Neural progenitor cell (in vitro differentiated cells): Measurements from ENCODE around the gene YARS2. TPM values are rescaled to one million over a fixed set of nuclear protein-coding genes. Genes with fewer than 3 reads are reported as not detected.

Experiments used
- DNase-seq: peaks from one replicate; pipeline ENCODE4 v3.0.0-alpha.2; 2016; ENCODE audit warnings: low spot score
- H2AFZ ChIP-seq: fragments of 200-600 bp; sonication (generic); replicated peaks from 2 replicates; pipeline ENCODE4 v1.6.1; 2016; ENCODE audit warnings: antibody characterized with exemption
- H3F3A ChIP-seq: fragments of 200-600 bp; sonication (generic); 2 replicates; pipeline ENCODE4 v1.6.1; 2016; ENCODE audit warnings: antibody characterized with exemption, low read depth
- H3K27ac ChIP-seq: fragments of 200-600 bp; sonication (generic); 2 replicates; pipeline ENCODE4 v1.5.1; 2016; ENCODE audit warnings: mild to moderate bottlenecking
- H3K27me3 ChIP-seq: fragments of 200-600 bp; sonication (generic); 2 replicates; pipeline ENCODE4 v1.6.1; 2016; ENCODE audit warnings: mild to moderate bottlenecking, moderate library complexity
- H3K36me3 ChIP-seq: fragments of 200-600 bp; sonication (generic); 2 replicates; pipeline ENCODE4 v1.5.1; 2016
- H3K4me1 ChIP-seq: fragments of 200-600 bp; sonication (generic); 2 replicates; pipeline ENCODE4 v1.6.1; 2016; ENCODE audit warnings: mixed run types
- H3K4me2 ChIP-seq: fragments of 200-600 bp; sonication (generic); 2 replicates; pipeline ENCODE4 v1.6.1; 2016
- H3K4me3 ChIP-seq: fragments of 200-600 bp; sonication (generic); 2 replicates; pipeline ENCODE4 v1.5.1; 2016
- H3K79me2 ChIP-seq: fragments of 200-600 bp; sonication (generic); 2 replicates; pipeline ENCODE4 v1.6.1; 2016; ENCODE audit warnings: low read depth
- H3K9ac ChIP-seq: fragments of 200-600 bp; sonication (generic); 2 replicates; pipeline ENCODE4 v1.6.1; 2016
- H3K9me3 ChIP-seq: fragments of 200-600 bp; sonication (generic); 2 replicates; pipeline ENCODE4 v1.5.1; 2016; ENCODE audit warnings: low read depth
- H4K20me1 ChIP-seq: fragments of 200-600 bp; sonication (generic); 2 replicates; pipeline ENCODE4 v1.6.1; 2016; ENCODE audit warnings: low read depth
- H3K27ac Mint-ChIP-seq: 3 replicates; pipeline ENCODE4 v1.8.0; 2021; ENCODE audit warnings: mixed read lengths
- H3K27me3 Mint-ChIP-seq: 2 replicates; pipeline ENCODE4 v1.8.0; 2022; ENCODE audit warnings: low read depth, mild to moderate bottlenecking, inconsistent platforms, moderate library complexity, mixed read lengths; ENCODE audit not compliant: insufficient read depth
- H3K36me3 Mint-ChIP-seq: 3 replicates; pipeline ENCODE4 v1.8.0; 2021; ENCODE audit warnings: mixed read lengths
- H3K4me1 Mint-ChIP-seq: 3 replicates; pipeline ENCODE4 v1.8.0; 2021; ENCODE audit warnings: mixed read lengths
- H3K4me3 Mint-ChIP-seq: 3 replicates; pipeline ENCODE4 v1.8.0; 2021; ENCODE audit warnings: mild to moderate bottlenecking, moderate library complexity, mixed read lengths
- H3K9me3 Mint-ChIP-seq: 3 replicates; pipeline ENCODE4 v1.8.0; 2020; ENCODE audit warnings: mixed read lengths
- CTCF ChIP-seq: fragments of 200-600 bp; sonication (generic); IDR thresholded peaks from 2 replicates; pipeline ENCODE4 v1.5.1; 2017; ENCODE audit warnings: antibody characterized with exemption, mild to moderate bottlenecking
- EZH2 ChIP-seq: fragments of 200-600 bp; sonication (generic); IDR thresholded peaks from 2 replicates; pipeline ENCODE4 v1.6.1; 2017; ENCODE audit warnings: antibody characterized with exemption, mild to moderate bottlenecking, moderate library complexity
- EZH2phosphoT487 ChIP-seq: fragments of 200-600 bp; sonication (generic); IDR thresholded peaks from 2 replicates; pipeline ENCODE4 v1.6.1; 2017; ENCODE audit warnings: antibody characterized with exemption
- total RNA-seq: library from RNA; depleted of rRNA; stranded (reverse); fragments of >200 nt; gene quantifications from 2 replicates; pipeline ENCODE4 v1.2.3, GENCODE V29; 2015; ENCODE audit warnings: low replicate concordance

Gene YARS2
- total RNA-seq, 1 donor from 2014 or later, result 35.3 TPM

- Mint-ChIP-seq H3K27ac (no peak overlapping the region), H3K27me3 (no peaks in the 10 kb centered on the region), H3K4me1 (no peaks in the 10 kb centered on the region), H3K4me3 (no peak overlapping the region), H3K9me3 (no peaks in the 10 kb centered on the region), H3K36me3 (peaks cover 26% of the 10 kb centered on the region)
- H3K4me1 ChIP-seq, result peaks cover 6% of the 10 kb centered on the region
- H3K9ac ChIP-seq, result no peak overlapping the region
- no peak overlapping the region for H3K4me2 ChIP-seq
- no peaks in the 10 kb centered on the region for H3K9me3 ChIP-seq
- DNase-seq, result no peak
- H3K79me2 ChIP-seq, result no peaks in the 10 kb centered on the region
- peaks cover 36% of the 10 kb centered on the region for H3K36me3 ChIP-seq
- no peak overlapping the region for H2AFZ ChIP-seq
- H3K27ac ChIP-seq, result no peak overlapping the region
- peaks cover 9% of the 10 kb centered on the region for H4K20me1 ChIP-seq
- no peak overlapping the region for H3K4me3 ChIP-seq
- H3F3A ChIP-seq, result peaks cover 21% of the 10 kb centered on the region
- H3K27me3 ChIP-seq, result no peaks in the 10 kb centered on the region
- TF ChIP-seq EZH2 (no peak), CTCF (no peak), EZH2phosphoT487 (no peak)
Measured at GRCh38 chr12:32743264-32743663, 12.4 kb downstream of the YARS2 start.

GRCh38 chr12:32742133-32742532, 13.6 kb downstream of the YARS2 start:
- Mint-ChIP-seq H3K4me1 (no peaks in the 10 kb centered on the region), H3K36me3 (peaks cover 24% of the 10 kb centered on the region), H3K9me3 (no peaks in the 10 kb centered on the region), H3K4me3 (no peak overlapping the region), H3K27ac (no peak overlapping the region), H3K27me3 (no peaks in the 10 kb centered on the region)
- Histone ChIP-seq H4K20me1 (peaks cover 9% of the 10 kb centered on the region), H3K79me2 (no peaks in the 10 kb centered on the region), H3K4me3 (no peak overlapping the region), H3K27ac (no peak overlapping the region), H3K9me3 (no peaks in the 10 kb centered on the region), H3F3A (peaks cover 15% of the 10 kb centered on the region), H3K4me2 (no peak overlapping the region), H2AFZ (no peak overlapping the region), H3K9ac (no peak overlapping the region), H3K36me3 (peaks cover 38% of the 10 kb centered on the region), H3K4me1 (peaks cover 10% of the 10 kb centered on the region), H3K27me3 (no peaks in the 10 kb centered on the region)
- no peak for TF ChIP-seq EZH2phosphoT487
- no peak for DNase-seq

- Histone ChIP-seq H2AFZ (no peak overlapping the region), H4K20me1 (peaks cover 9% of the 10 kb centered on the region), H3K27me3 (no peaks in the 10 kb centered on the region), H3K9ac (no peak overlapping the region), H3K36me3 (peaks cover 26% of the 10 kb centered on the region), H3K4me1 (peaks cover 10% of the 10 kb centered on the region), H3F3A (peaks cover 15% of the 10 kb centered on the region), H3K27ac (peak overlapping the region; percentile 51), H3K79me2 (no peaks in the 10 kb centered on the region), H3K4me3 (no peak overlapping the region), H3K9me3 (no peaks in the 10 kb centered on the region), H3K4me2 (no peak overlapping the region)
- Mint-ChIP-seq H3K36me3 (peaks cover 17% of the 10 kb centered on the region), H3K4me3 (no peak overlapping the region), H3K27me3 (no peaks in the 10 kb centered on the region), H3K27ac (no peak overlapping the region), H3K9me3 (no peaks in the 10 kb centered on the region), H3K4me1 (no peaks in the 10 kb centered on the region)
- DNase-seq, result no peak
- TF ChIP-seq EZH2 (no peak), EZH2phosphoT487 (no peak), CTCF (no peak)
Measured at GRCh38 chr12:32739279-32739678, 16.4 kb downstream of the YARS2 start.

GRCh38 chr12:32737715-32738114, 18.0 kb downstream of the YARS2 start:
- H3K27ac Mint-ChIP-seq, result peak overlapping the region; percentile 63
- Histone ChIP-seq H3K9ac (no peak overlapping the region), H3K79me2 (no peaks in the 10 kb centered on the region), H3K4me3 (no peak overlapping the region), H2AFZ (no peak overlapping the region), H3K27me3 (no peaks in the 10 kb centered on the region), H3K27ac (no peak overlapping the region), H3K4me1 (peaks cover 10% of the 10 kb centered on the region), H3K36me3 (peaks cover 30% of the 10 kb centered on the region), H4K20me1 (peaks cover 9% of the 10 kb centered on the region), H3K4me2 (no peak overlapping the region), H3K9me3 (no peaks in the 10 kb centered on the region), H3F3A (peaks cover 10% of the 10 kb centered on the region)
- no peaks in the 10 kb centered on the region for H3K9me3 Mint-ChIP-seq
- H3K4me3 Mint-ChIP-seq, result no peak overlapping the region
- H3K36me3 Mint-ChIP-seq, result peaks cover 11% of the 10 kb centered on the region
- DNase-seq, result no peak
- no peaks in the 10 kb centered on the region for H3K4me1 Mint-ChIP-seq
- TF ChIP-seq CTCF (no peak), EZH2 (no peak), EZH2phosphoT487 (no peak)
- no peaks in the 10 kb centered on the region for H3K27me3 Mint-ChIP-seq
